Right cardiac atrium (tissue), 5 donors: Measurements from ENCODE around the gene KAZALD1. TPM values are rescaled to one million over a fixed set of nuclear protein-coding genes. Genes with fewer than 3 reads are reported as not detected.
A peak's percentile ranks its signal among the peaks of the same experiment; 100 is the strongest.

ENCODE experiments used
- ATAC-seq, 2 donors: fragments of 200-7000 bp; cut with Tn5 transposase; one replicate each; pipeline versions ENCODE4 v1.8.0 to v1.9.1; 2020; ENCODE audit warnings: moderate library complexity in 2 of 2, mild to moderate bottlenecking in 1 of 2
- DNase-seq, 3 donors: peaks; one replicate each; pipeline ENCODE4 v3.0.0-alpha.2; 2020
- H3K27ac ChIP-seq: one replicate; pipeline ENCODE4 v1.5.1; 2013; ENCODE audit warnings: mild to moderate bottlenecking, low read length, control low read depth, moderate library complexity
- H3K27me3 ChIP-seq: one replicate; pipeline ENCODE4 v1.6.1; 2013; ENCODE audit not compliant: control insufficient read depth, insufficient read depth
- H3K4me1 ChIP-seq: one replicate; pipeline ENCODE4 v1.6.1; 2013; ENCODE audit warnings: low read length; ENCODE audit not compliant: control insufficient read depth, insufficient read depth
- H3K4me3 ChIP-seq: one replicate; pipeline ENCODE4 v1.5.1; 2013; ENCODE audit warnings: low read length, control low read depth
- H3K9me3 ChIP-seq: one replicate; pipeline ENCODE4 v1.6.1; 2013; ENCODE audit warnings: low read length; ENCODE audit not compliant: control insufficient read depth
- WGBS: extraction: QIAGEN DNeasy Blood & Tissue Kit; methylation state at CpG from one replicate; pipeline ENCODE4 v1.1.7; 2013; 5-methylcytosine and 5-hydroxymethylcytosine counted together
- intact Hi-C, 4 donors: fragments of 100-400 bp; cut with DNase I; formaldehyde crosslinking; loops; one replicate each; pipeline versions ENCODE4 v1.11.0 to v1.14.0; 2022 to 2023
- polyA plus RNA-seq: library from polyadenylated mRNA; stranded (reverse); fragments of 200-250 nt; gene quantifications from one replicate; pipeline ENCODE4 v1.2.3, GENCODE V29; 2013
- total RNA-seq, 4 donors: library from RNA; stranded (reverse); fragmentation: NEBNext Ultra II Directional; extraction: Animal tissue kit (Norgen Biotek cat#: 25700); gene quantifications; one replicate each; pipeline ENCODE4 v1.2.1, GENCODE V29; 2021
- donor health status: healthy with polysubstance abuse.
- donor health status: DM: no; HTN: yes; CAD: no.
- donor health status: DM: no; HTN: no; CAD: no.
- donor health status: DM: no; HTN: yes; CAD: no; lungs with severe emphysema.
- donor health status: DM: yes; HTN: yes; CAD: no.

Gene KAZALD1
- total and polyA plus RNA-seq, 5 donors: 6.7 to 19.1 (median 13.3) TPM

DNA sequence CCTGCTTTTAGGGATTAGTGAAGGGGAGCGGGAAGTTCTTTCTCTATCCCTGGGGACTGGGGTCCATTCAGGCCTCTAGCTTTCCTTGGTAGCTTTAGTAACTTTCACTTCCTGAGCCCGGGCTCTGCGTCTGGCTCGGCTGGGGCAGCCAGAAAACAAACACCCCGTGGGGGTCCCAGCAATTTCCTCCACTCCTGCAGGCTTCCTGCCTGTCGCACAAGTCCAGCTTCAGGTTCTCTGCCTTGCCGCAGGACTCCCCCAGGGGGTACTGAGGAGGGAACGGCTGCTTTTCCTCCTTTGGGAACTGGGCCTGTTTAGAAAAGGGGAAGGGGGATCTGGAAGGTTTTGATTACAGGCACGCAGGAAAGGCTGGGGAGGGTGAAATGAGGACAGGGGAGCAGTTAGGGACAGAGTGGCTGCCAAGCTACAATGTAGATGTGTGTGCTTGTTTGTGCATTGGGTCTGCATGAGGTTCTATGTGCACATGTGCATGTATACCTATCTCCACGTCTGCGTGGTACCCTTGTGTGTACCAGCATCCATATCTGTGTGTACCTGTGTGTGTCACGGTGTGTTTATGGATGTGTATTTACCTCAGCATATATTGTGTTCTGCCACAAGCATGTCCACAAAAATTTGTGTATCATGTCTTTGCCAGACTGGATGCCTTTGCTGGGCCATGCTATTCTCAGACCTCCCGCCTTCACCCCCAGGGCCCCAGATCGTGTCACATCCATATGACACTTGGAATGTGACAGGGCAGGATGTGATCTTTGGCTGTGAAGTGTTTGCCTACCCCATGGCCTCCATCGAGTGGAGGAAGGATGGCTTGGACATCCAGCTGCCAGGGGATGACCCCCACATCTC, 2.0 kb downstream of the KAZALD1 start:
- H3K9me3 ChIP-seq: no peaks in the 10 kb centered on the region
- ATAC-seq (no peak), DNase-seq (no peak)
- no peaks in the 10 kb centered on the region for H3K27me3 ChIP-seq
- H3K4me1 ChIP-seq: peaks cover 14% of the 10 kb centered on the region
- 35% methylated on average over 15 of the region's 15 CpGs for WGBS
- no peak overlapping the region for H3K4me3 ChIP-seq
- H3K27ac ChIP-seq: peak overlapping the region; percentile 99
- intact Hi-C loops: no loop called here

DNA sequence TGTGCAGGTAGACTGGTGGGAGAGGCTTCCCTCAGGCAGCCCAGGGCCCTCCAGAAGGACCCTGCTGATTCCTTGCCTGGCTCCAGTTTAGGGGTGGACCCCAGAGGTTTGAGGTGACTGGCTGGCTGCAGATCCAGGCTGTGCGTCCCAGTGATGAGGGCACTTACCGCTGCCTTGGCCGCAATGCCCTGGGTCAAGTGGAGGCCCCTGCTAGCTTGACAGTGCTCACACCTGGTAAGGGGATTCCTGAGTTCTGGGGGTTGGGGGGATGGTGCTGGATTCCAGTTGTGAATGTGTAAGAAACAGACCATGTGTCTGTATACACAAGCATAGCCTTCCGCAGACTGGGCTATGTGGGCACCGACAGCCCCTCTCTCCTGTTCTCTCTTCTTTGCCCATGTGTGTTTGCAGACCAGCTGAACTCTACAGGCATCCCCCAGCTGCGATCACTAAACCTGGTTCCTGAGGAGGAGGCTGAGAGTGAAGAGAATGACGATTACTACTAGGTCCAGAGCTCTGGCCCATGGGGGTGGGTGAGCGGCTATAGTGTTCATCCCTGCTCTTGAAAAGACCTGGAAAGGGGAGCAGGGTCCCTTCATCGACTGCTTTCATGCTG, 2.7 kb downstream of the KAZALD1 start:
- Histone ChIP-seq H3K9me3 (no peaks in the 10 kb centered on the region), H3K27me3 (no peaks in the 10 kb centered on the region), H3K4me1 (peaks cover 14% of the 10 kb centered on the region), H3K4me3 (no peak overlapping the region), H3K27ac (no peak overlapping the region)
- intact Hi-C loops: no loop called here
- DNase-seq (no peak), ATAC-seq (no peak)
- WGBS: 85% methylated on average over 9 of the region's 9 CpGs

DNA sequence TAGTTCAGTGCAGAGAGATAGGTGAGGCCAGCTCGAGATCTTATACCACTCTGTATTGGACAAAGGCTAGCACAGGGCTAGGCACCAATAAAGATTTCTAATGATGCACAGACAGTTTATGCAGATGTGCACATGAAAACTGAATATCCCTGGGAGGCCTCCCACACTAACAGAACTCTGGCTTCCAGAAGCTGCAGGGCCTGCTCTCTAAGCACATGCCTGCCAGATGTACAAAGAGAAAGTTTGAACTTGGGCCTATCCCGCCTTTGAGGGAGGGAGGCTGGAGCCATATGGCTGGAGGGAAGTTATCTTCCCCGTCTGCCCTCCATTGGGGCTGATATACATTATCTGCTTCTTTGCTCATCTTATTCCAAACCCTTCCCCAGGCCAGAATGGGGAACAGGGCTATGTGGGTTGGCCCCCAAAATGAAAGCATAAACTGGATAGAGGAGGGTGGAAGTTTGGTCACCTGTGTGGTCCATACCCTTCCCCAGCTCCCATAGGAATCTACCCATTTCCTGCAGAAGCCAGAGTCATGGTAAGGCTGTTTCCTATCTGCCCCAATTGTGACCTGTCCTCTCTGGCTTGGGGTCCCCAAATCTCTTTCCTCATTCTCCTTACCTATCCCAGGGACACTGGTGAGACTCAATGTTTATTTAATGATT, 3.8 kb downstream of the KAZALD1 start:
- Histone ChIP-seq H3K9me3 (no peaks in the 10 kb centered on the region), H3K27me3 (no peaks in the 10 kb centered on the region), H3K4me3 (peak overlapping the region; percentile 83), H3K4me1 (peaks cover 14% of the 10 kb centered on the region), H3K27ac (peak overlapping the region; percentile 53)
- no peak for ATAC-seq
- intact Hi-C loops: loop anchor here in 2 of 4 donors (2.0 kb wide), 1 partner anchor 25 kb away; no protein-coding TSS in a partner anchor
- no peak for DNase-seq
- WGBS: 61% methylated on average over 3 of the region's 3 CpGs

DNA sequence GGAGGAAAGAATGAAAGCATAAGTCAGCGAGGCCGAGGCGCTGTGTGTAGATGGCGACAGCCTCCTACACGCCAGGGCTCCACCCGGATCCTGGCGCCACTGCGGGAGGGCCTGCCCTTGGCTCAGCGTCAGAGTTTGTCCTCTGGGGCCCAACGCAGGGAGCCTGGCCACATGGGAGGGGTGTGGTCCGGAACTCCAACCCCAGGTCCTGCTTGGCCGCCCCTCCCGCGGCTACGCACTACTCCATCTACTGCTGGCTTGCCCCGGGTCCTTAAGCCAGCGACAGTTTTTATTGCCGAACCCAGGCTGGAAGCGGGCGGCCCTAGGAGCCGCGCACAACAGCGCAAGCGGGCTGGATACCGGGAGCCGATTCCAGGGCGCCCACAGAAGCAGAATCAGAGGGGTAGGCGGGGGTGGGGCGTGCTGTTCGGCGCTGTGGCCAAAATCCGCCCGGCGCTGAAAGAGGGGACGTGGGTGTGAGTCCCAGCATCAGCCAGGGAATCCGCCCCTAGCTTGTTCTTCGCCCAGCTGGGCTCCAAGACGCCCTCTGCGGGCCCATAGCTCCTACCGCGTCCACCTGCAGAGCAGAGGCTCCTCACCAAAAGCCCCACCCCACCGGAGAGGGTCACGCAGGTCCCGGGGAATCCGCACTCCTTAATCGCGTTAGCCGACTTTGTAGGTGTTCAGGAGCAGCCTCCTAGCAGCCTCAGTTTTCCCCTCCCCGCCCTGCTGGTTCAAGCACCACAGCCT, 4.5 kb downstream of the KAZALD1 start:
- Histone ChIP-seq H3K9me3 (no peaks in the 10 kb centered on the region), H3K27me3 (no peaks in the 10 kb centered on the region), H3K4me1 (peaks cover 14% of the 10 kb centered on the region), H3K4me3 (peak overlapping the region; percentile 83), H3K27ac (peak overlapping the region; percentile 53)
- intact Hi-C loops: loop anchor here in 2 of 4 donors (2.0 kb wide), 1 partner anchor 26 kb away; no protein-coding TSS in a partner anchor
- peak; percentile 91 to 95 (median 95) for DNase-seq
- ATAC-seq: peak; percentile 76 to 83
- under 1% methylated on average over 49 of the region's 49 CpGs for WGBS

DNA sequence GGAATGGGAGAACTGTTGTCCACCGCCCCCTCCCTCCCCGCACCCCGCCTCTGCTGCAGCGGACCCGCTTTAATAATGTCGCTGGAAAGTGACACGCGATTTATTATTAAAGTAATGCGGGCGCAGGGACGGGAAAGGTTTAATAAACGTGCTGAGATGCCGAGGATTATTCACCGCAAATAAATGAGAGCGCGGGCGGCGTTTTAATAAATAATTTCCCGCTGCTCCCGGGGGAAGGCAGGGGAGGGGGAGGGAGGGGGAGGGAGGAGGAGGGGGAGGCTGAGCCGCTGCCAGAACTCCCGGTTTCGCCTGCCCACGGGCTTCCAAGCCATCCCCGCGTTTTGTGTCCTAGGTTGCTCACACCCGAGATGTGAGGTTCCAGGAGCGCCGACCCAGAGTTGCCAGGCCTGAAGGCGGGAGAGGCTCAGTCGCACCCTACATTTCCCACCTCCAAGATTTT, 5.1 kb downstream of the KAZALD1 start:
- intact Hi-C loops: loop anchor here in 2 of 4 donors (2.0 kb wide), 1 partner anchor 26 kb away; no protein-coding TSS in a partner anchor
- WGBS: under 1% methylated on average over 31 of the region's 31 CpGs

DNA sequence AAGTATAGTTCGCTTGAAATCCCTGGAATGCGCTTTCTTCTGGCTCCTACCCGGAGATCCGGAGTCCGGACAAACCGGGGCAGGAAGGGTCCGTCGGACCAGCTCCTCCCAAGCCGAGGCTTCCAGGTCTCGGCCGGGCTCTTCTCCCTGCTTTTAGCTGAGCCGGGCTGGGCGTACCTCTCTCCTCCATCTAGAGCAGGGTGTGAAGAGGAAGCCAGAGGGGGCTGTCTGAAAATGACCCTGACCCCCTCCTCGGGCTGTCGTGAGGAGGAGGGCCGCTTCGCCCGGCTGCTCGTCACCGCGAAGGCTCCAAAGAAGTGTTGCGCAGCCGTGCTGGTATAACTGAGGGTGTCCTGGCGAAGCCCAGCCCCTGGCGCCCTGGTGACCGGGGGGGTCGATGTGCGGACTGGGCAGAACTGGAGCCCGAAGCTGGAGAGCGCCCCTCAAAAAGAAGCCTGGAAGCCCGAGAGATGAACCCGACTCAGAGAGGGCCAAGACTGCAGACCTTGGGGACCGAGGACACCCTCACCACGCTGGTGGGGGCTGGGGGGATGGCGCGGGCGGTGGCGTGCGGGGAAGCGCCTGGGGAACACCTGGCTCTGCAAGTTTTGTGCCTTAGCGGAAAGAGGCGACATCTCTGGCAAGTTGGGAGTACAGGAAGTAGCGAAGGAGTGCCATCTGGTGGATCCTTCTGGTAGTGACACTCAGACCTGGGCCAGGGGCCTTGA, 5.7 kb downstream of the KAZALD1 start:
- Histone ChIP-seq H3K27me3 (no peaks in the 10 kb centered on the region), H3K4me1 (peaks cover 14% of the 10 kb centered on the region), H3K27ac (peak overlapping the region; percentile 61), H3K4me3 (peak overlapping the region; percentile 83), H3K9me3 (no peaks in the 10 kb centered on the region)
- ATAC-seq (peak; percentile 25 to 45), DNase-seq (peak; percentile 66 to 87 (median 81))
- intact Hi-C loops: loop anchor here in 2 of 4 donors (2.0 kb wide), 1 partner anchor 27 kb away; no protein-coding TSS in a partner anchor
- under 1% methylated on average over 43 of the region's 43 CpGs for WGBS

More for the DNA sequence above, 5.1 kb downstream of the KAZALD1 start:
- Histone ChIP-seq H3K27me3 (no peaks in the 10 kb centered on the region), H3K9me3 (no peaks in the 10 kb centered on the region), H3K4me1 (peaks cover 14% of the 10 kb centered on the region), H3K27ac (peak overlapping the region; percentile 61), H3K4me3 (peak overlapping the region; percentile 83)
- peak in 2 of 3 donors; percentile 66 to 76 for DNase-seq
- peak; percentile 1 to 2 for ATAC-seq

DNA sequence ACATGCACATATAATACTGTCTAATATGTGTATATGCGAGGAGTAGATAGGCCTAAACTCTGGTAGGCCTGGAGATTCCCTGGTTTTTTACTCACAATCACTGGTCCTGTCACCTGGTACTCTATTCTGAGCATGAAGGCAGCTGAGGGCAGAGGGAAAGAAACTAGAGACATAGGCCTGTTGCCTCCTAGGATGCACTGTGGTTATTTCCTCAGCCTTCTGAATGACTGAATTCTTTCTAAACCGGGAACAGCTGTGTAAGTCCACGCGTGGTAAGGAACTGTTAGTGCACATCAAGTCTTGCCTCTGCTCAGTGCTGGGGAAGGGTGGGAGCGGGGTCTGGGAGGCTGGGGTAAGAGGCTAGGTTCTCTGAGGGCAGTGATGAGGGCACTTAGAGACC, 7.7 kb downstream of the KAZALD1 start:
- no peak overlapping the region for H3K4me3 ChIP-seq
- H3K9me3 ChIP-seq: no peaks in the 10 kb centered on the region
- H3K4me1 ChIP-seq: peaks cover 6% of the 10 kb centered on the region
- intact Hi-C loops: no loop called here
- H3K27me3 ChIP-seq: no peaks in the 10 kb centered on the region
- 87% methylated on average over 5 of the region's 5 CpGs for WGBS
- ATAC-seq (no peak), DNase-seq (no peak)
- H3K27ac ChIP-seq: no peak overlapping the region

DNA sequence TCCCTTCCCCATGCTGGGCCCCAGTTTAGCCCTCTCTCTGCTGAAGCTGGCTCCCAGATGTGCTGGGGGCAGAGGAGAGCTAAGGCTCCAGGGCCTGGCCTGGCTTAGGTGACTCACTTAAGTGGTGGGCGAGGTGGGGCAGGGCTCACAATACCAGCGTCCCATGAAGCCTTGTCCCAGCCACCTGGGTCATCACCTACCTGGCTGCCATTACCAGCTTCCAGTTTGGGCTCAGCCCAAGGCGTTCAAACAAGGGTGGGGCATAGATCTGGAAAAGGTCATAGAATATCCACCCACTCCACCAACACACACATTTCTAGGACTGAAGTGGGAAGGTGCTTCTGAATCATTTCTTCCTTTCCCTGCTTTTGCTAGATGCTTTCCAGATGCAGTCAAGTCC, 8.3 kb downstream of the KAZALD1 start:
- ATAC-seq: no peak
- H3K9me3 ChIP-seq: no peaks in the 10 kb centered on the region
- no peak overlapping the region for H3K4me3 ChIP-seq
- no peaks in the 10 kb centered on the region for H3K27me3 ChIP-seq
- intact Hi-C loops: no loop called here
- DNase-seq: no peak
- peaks cover 6% of the 10 kb centered on the region for H3K4me1 ChIP-seq
- WGBS: 92% methylated on average over 3 of the region's 3 CpGs
- H3K27ac ChIP-seq: no peak overlapping the region

DNA sequence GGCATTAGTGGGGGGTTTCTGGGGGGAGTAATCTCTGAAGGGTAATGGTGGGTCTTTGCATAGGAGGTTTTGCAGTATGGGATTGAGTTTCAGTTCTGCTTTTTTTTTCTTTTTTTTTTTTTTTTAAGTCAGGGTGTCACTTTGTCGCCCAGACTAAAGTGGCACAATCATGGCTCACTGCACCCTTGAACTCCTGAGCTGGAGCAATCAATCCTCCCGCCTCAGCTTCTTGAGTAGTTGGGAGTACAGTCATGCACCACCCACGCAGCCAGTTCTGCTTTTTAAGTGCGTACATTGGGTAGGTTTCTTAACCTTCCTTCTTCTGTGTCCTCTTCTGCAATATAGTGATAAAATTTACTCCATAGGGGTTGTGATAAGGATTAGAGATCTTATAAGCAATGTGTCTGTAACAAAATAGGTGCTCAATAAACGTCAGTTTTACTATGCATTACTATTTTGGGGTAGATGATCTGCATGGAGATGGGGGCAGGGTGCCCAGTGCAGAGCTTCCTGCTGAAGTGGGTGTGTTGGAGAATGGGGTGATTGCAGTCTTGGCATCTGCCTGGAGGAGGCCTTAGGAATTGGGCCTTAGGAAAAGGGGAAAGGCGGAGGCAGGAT, 9.6 kb downstream of the KAZALD1 start:
- H3K4me1 ChIP-seq: no peaks in the 10 kb centered on the region
- no peak overlapping the region for H3K27ac ChIP-seq
- 71% methylated on average over 6 of the region's 6 CpGs for WGBS
- peak in 2 of 3 donors; percentile 41 to 75 for DNase-seq
- no peaks in the 10 kb centered on the region for H3K9me3 ChIP-seq
- no peaks in the 10 kb centered on the region for H3K27me3 ChIP-seq
- intact Hi-C loops: no loop called here
- ATAC-seq: no peak
- H3K4me3 ChIP-seq: no peak overlapping the region
